GM19372 (cell line): ENCODE results near the gene NPAS1.
"Not testable (repeated sequence)": the region's sequence is repeated elsewhere in the genome, so short reads cannot be mapped to it uniquely, and the experiment has no call there.

ENCODE experiments used
- ATAC-seq: cut with Tn5 transposase; IDR thresholded peaks from one replicate; pipeline ENCODE4 v1.9.1; 2021; ENCODE audit warnings: mild to moderate bottlenecking, low read depth, moderate library complexity; ENCODE audit not compliant: unreplicated experiment

The NPAS1 gene

GRCh38 chr19:47040869-47041268, 21.2 kb downstream of the NPAS1 start:
- no peak for ATAC-seq

GRCh38 chr19:47044946-47045866, 25.6 kb downstream of the NPAS1 start:
- ATAC-seq: no peak

- ATAC-seq: no peak
Measured at GRCh38 chr19:47045867-47046470, 26.3 kb downstream of the NPAS1 start.

GRCh38 chr19:47047272-47047762, 27.7 kb downstream of the NPAS1 start:
- ATAC-seq: no peak

- ATAC-seq: peak; percentile 43
Measured at GRCh38 chr19:47047763-47048405, 28.2 kb downstream of the NPAS1 start.

- ATAC-seq: no peak
Measured at GRCh38 chr19:47049307-47049700, 29.7 kb downstream of the NPAS1 start.

GRCh38 chr19:47050562-47050961, 30.9 kb downstream of the NPAS1 start:
- ATAC-seq: not testable (repeated sequence)

- no peak for ATAC-seq
Measured at GRCh38 chr19:47056411-47056810, 36.8 kb downstream of the NPAS1 start.

- no peak for ATAC-seq
Measured at GRCh38 chr19:47057328-47057727, 37.7 kb downstream of the NPAS1 start.

GRCh38 chr19:47058621-47059022, 39.0 kb downstream of the NPAS1 start:
- no peak for ATAC-seq

- ATAC-seq: no peak
Measured at GRCh38 chr19:47063874-47064273, 44.2 kb downstream of the NPAS1 start.

GRCh38 chr19:47065242-47065641, 45.6 kb downstream of the NPAS1 start:
- no peak for ATAC-seq

- ATAC-seq: no peak
Measured at GRCh38 chr19:47066376-47067214, 47.0 kb downstream of the NPAS1 start.

- no peak for ATAC-seq
Measured at GRCh38 chr19:47067215-47067847, 47.7 kb downstream of the NPAS1 start.

- ATAC-seq: no peak
Measured at GRCh38 chr19:47068246-47068645, 48.6 kb downstream of the NPAS1 start.

GRCh38 chr19:47068876-47069406, 49.3 kb downstream of the NPAS1 start:
- ATAC-seq: no peak

- ATAC-seq: no peak
Measured at GRCh38 chr19:47069795-47070194, 50.2 kb downstream of the NPAS1 start.

GRCh38 chr19:47070756-47071155, 51.1 kb downstream of the NPAS1 start:
- no peak for ATAC-seq

GRCh38 chr19:47071731-47072130, 52.1 kb downstream of the NPAS1 start:
- no peak for ATAC-seq

GRCh38 chr19:47072323-47072722, 52.7 kb downstream of the NPAS1 start:
- ATAC-seq: no peak
